GM19239 (cell line): Measurements from ENCODE around the gene MORC2.

ENCODE experiments used
- DNase-seq: peaks from one replicate; pipeline ENCODE4 v3.0.0; 2011; ENCODE audit warnings: low spot score; ENCODE audit not compliant: insufficient read length
- FAIRE-seq: peaks from 2 replicates; lab custom pipeline; 2011; peaks lifted over from hg19 to GRCh38; lab: Jason Lieb, UNC

Gene MORC2

GRCh38 chr22:30923168-30923900 is 45.2 kb downstream of the MORC2 start:
- DNase-seq (no peak), FAIRE-seq (no peak)

GRCh38 chr22:30922151-30922611 is 46.4 kb downstream of the MORC2 start:
- FAIRE-seq (no peak), DNase-seq (peak; percentile 30)

DNA sequence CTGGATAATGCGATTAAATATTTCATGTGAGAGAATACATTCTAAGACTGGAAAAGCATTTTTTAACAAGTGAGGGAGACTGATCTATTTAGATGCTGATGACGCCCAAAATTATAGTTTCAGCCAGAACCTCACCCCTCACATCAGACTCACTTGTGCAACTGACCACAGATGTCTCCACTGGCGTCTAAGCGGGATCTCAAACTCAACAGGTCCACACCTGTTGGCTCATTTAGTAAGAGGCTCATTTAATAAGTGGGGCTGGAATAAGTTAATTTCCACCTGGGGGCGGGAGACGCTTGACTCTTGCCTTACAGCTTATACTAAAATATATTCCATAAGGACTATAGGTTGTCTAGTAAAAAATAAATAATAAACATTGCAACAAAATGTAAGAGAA is 47.5 kb downstream of the MORC2 start:
- DNase-seq (no peak), FAIRE-seq (no peak)

GRCh38 chr22:30920407-30920806 is 48.2 kb downstream of the MORC2 start:
- DNase-seq = peak; percentile 83
- FAIRE-seq = peak; percentile 66

DNA sequence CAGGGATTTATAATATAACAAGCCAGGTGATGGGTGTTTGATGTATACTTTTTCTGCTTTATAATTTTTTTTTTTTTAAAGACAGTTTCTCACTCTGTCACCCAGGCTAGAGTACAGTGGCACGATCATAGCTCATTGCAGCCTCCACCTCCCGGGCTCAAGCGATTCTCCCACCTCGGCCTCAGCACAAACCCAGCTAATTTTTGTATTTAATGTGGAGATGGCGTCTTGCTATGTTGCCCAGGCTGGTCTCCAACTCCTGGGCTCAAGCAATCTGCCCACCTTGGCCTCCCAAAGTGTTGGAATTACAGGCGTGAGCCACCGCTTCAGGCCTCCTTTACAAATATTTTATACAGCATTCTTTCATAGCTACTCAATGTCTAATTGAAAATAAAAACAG is 48.6 kb downstream of the MORC2 start:
- DNase-seq (no peak), FAIRE-seq (no peak)

GRCh38 chr22:30918761-30919160 is 49.8 kb downstream of the MORC2 start:
- FAIRE-seq = no peak

GRCh38 chr22:30910358-30910757 is 58.2 kb downstream of the MORC2 start:
- FAIRE-seq (no peak), DNase-seq (no peak)

More at GRCh38 chr22:30918761-30919160, 49.8 kb downstream of the MORC2 start:
- DNase-seq = no peak

- DNase-seq = no peak
- no peak for FAIRE-seq
Measured at GRCh38 chr22:30909306-30909705, 59.3 kb downstream of the MORC2 start.

DNA sequence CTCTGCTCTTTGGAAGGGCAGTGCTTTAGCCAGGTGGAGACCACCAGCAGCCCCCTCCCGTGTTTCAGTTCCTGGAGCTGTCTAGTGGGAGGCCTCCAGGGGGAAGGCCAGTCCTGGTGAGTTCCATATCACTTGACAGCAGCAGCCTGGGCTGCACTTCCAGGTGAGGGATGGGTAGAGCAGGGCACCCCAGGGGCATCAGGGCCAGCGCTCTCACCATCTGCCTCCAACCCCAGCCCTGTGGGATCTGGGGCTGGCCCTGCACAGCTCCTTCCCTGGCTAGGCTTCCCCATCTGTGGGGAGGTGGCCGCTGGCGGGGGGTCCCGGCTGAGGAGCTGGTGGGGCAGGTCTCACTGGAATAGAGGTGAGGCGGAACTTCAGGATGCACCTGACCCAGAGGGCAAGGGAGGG is 60.5 kb downstream of the MORC2 start:
- DNase-seq (no peak), FAIRE-seq (no peak)

GRCh38 chr22:30906946-30907345 is 61.6 kb downstream of the MORC2 start:
- no peak for FAIRE-seq
- no peak for DNase-seq

DNA sequence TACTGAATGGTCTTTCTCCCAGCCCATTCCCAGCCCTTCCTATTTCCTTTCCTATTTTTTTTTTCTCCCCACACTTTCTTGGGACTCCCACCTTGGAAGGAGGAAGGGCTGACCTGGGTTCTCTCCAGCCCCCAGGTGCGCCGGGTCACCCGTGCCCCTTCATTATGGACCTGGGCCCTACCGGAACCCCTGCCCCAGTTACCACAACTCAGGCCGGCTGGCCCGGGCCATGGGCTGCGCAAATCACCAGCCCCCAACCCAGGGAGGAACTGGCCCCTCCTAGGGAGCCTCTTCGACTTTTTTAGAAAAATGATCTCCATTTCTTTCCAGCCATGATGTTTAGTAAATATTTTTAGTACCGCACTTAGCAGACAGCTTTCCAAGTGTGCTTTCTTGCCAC is 62.2 kb downstream of the MORC2 start:
- DNase-seq (no peak), FAIRE-seq (no peak)

- DNase-seq (no peak), FAIRE-seq (no peak)
Measured at GRCh38 chr22:30905696-30906341, 62.8 kb downstream of the MORC2 start.

- FAIRE-seq = no peak
- DNase-seq = no peak
Measured at GRCh38 chr22:30903876-30904460, 64.6 kb downstream of the MORC2 start.

GRCh38 chr22:30902496-30903357 is 65.8 kb downstream of the MORC2 start:
- FAIRE-seq = peak; percentile 49
- peak; percentile 42 for DNase-seq

GRCh38 chr22:30894371-30894740 is 74.2 kb downstream of the MORC2 start:
- FAIRE-seq (no peak), DNase-seq (no peak)

DNA sequence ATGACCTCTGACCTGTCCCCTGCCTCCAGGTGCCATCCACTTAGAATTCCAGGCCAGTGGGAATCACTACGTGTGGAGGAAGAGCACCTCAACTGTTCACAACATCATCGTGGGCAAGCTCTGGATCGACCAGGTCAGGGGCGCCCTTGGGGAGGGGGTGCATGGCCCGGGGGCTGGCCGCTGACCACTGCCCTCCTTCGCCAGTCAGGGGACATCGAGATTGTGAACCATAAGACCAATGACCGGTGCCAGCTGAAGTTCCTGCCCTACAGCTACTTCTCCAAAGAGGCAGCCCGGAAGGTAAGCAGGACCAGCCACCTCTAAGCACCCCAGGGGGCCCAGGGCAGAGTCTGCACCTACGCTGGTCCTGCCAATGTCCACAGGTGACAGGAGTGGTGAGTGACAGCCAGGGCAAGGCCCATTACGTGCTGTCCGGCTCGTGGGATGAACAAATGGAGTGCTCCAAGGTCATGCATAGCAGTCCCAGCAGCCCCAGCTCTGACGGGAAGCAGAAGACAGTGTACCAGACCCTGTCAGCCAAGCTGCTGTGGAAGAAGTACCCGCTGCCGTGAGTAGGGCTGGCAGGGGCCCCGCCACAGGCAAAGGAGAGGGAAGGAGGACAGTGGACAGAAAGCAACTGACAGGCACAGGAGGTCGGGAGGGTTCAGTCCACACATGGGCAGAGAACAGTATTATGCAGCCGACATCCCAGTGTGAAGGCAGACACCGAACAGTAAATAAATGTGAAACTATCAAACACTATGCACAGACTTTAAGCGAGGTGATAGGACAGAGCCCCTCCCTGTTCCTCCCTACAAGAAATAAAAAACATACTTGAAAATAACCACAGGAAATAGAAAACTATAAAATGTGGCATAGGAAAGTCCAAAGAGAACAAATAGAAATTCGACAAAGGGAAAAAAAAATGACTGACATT is 74.9 kb downstream of the MORC2 start:
- no peak for DNase-seq
- no peak for FAIRE-seq

DNA sequence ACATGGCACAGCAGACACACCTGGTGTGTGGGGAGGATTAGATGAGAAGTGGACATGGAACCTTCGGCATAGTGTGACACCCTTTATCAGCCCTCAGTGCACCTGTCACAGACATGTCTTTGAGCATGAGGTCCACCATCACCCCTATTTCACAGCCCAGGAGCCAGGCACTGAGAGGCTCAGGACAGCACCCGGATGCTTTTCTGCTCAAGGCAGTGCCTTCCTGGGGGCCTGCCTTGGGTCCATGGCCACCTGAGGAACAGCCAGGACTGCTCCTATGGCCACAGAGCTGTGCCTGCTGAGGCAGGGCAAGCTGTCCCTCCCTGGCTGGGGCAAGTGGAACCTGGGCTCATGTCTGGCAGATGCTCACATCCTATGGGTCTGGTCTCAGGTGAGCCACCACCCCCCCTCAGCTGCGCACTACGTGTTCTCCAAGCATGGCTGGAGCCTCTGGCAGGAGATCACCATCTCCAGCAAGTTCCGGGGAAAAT is 75.8 kb downstream of the MORC2 start:
- DNase-seq (no peak), FAIRE-seq (no peak)

DNA sequence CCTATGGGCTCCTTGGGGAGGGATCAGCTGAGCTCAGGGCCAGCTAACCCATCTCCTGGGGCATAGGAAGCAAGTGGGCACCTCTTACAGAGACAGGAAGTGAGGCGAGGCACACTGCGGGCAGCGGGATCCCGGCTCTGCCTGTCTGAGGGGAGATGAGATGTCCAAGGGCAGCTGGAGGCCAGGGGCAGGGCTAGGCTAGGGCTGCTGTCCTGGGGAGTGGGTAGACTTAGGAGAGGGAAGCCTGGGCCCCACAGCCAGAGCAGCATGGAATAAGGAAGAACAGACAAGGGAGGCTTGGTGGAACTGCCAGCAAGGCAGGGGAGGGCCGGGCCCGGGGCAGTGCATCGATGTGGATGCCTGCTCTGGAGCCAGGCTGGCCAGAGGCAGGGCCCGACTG is 76.3 kb downstream of the MORC2 start:
- FAIRE-seq (no peak), DNase-seq (no peak)

- FAIRE-seq = no peak
- no peak for DNase-seq
Measured at GRCh38 chr22:30891781-30892180, 76.8 kb downstream of the MORC2 start.
